H9 (cell line): ENCODE data around the gene PTTG1IP. TPM values are rescaled to one million over a fixed set of nuclear protein-coding genes. Genes with fewer than 3 reads are reported as not detected.

Source experiments
- DNase-seq: peaks from one replicate; pipeline ENCODE4 v3.0.0-alpha.2; 2017
- H2AFZ ChIP-seq: one replicate; pipeline ENCODE4 v1.6.1; 2013; ENCODE audit warnings: mild to moderate bottlenecking, low read length, control low read depth, moderate library complexity
- H2AK5ac ChIP-seq: 2 replicates; pipeline ENCODE4 v1.6.1; 2013; ENCODE audit warnings: low read length, control low read depth, mixed read lengths; ENCODE audit not compliant: insufficient read length
- H2BK120ac ChIP-seq: one replicate; pipeline ENCODE4 v1.6.1; 2013; ENCODE audit warnings: low read depth, mild to moderate bottlenecking, low read length, control low read depth, inconsistent platforms; ENCODE audit not compliant: poor library complexity, severe bottlenecking
- H2BK12ac ChIP-seq: 2 replicates; pipeline ENCODE4 v1.6.1; 2013; ENCODE audit warnings: low read length, control low read depth, mixed read lengths, low read depth; ENCODE audit not compliant: insufficient read length
- H2BK15ac ChIP-seq: 2 replicates; pipeline ENCODE4 v1.6.1; 2013; ENCODE audit warnings: low read depth, low read length, control low read depth
- H2BK20ac ChIP-seq: one replicate; pipeline ENCODE4 v1.6.1; 2013; ENCODE audit warnings: low read depth, mild to moderate bottlenecking, low read length, control low read depth, inconsistent platforms; ENCODE audit not compliant: poor library complexity, severe bottlenecking
- H2BK5ac ChIP-seq: 2 replicates; pipeline ENCODE4 v1.6.1; 2013; ENCODE audit warnings: low read length, control low read depth, mixed read lengths; ENCODE audit not compliant: insufficient read length
- H3K14ac ChIP-seq: 2 replicates; pipeline ENCODE4 v1.6.1; 2013; ENCODE audit warnings: low read length, control low read depth; ENCODE audit not compliant: insufficient read depth
- H3K18ac ChIP-seq: 2 replicates; pipeline ENCODE4 v1.6.1; 2013; ENCODE audit warnings: low read depth, mild to moderate bottlenecking, mixed read lengths, low read length, control low read depth; ENCODE audit not compliant: insufficient read length
- H3K23ac ChIP-seq: 2 replicates; pipeline ENCODE4 v1.6.1; 2013; ENCODE audit warnings: low read length, control low read depth, mixed read lengths, low read depth; ENCODE audit not compliant: insufficient read length
- H3K23me2 ChIP-seq: 2 replicates; pipeline ENCODE4 v1.6.1; 2013; ENCODE audit warnings: low read depth, mild to moderate bottlenecking, mixed read lengths, low read length, control low read depth; ENCODE audit not compliant: insufficient read length, poor library complexity, severe bottlenecking
- H3K27ac ChIP-seq: 2 replicates; pipeline ENCODE4 v1.5.1; 2013; ENCODE audit warnings: low read length, control low read depth, mixed read lengths, low read depth; ENCODE audit not compliant: insufficient read length
- H3K27me3 ChIP-seq: 2 replicates; pipeline ENCODE4 v1.6.1; 2013; ENCODE audit warnings: low read length, control low read depth, inconsistent platforms; ENCODE audit not compliant: insufficient read depth
- H3K4ac ChIP-seq: 2 replicates; pipeline ENCODE4 v1.6.1; 2013; ENCODE audit warnings: low read depth, mild to moderate bottlenecking, control low read depth, inconsistent platforms, low read length, moderate library complexity
- H3K4me1 ChIP-seq: 2 replicates; pipeline ENCODE4 v1.6.1; 2013; ENCODE audit warnings: low read length, control low read depth, inconsistent platforms; ENCODE audit not compliant: insufficient read depth
- H3K4me2 ChIP-seq: 2 replicates; pipeline ENCODE4 v1.6.1; 2013; ENCODE audit warnings: low read length, control low read depth, mixed read lengths; ENCODE audit not compliant: insufficient read length, insufficient read depth
- H3K56ac ChIP-seq: 2 replicates; pipeline ENCODE4 v1.6.1; 2013; ENCODE audit warnings: low read depth, mild to moderate bottlenecking, mixed read lengths, low read length, control low read depth; ENCODE audit not compliant: insufficient read length
- H3K79me1 ChIP-seq: 2 replicates; pipeline ENCODE4 v1.6.1; 2013; ENCODE audit warnings: low read depth, mild to moderate bottlenecking, moderate library complexity, low read length, control low read depth, inconsistent platforms; ENCODE audit not compliant: insufficient read depth, poor library complexity, severe bottlenecking
- H3K79me2 ChIP-seq: 2 replicates; pipeline ENCODE4 v1.6.1; 2013; ENCODE audit warnings: low read length, control low read depth, inconsistent platforms; ENCODE audit not compliant: insufficient read depth
- H3K9ac ChIP-seq: 2 replicates; pipeline ENCODE4 v1.6.1; 2013; ENCODE audit warnings: low read length, control low read depth, mixed read lengths; ENCODE audit not compliant: insufficient read length; ENCODE audit errors: extremely low read depth
- H3K9me3 ChIP-seq: one replicate; pipeline ENCODE4 v1.6.1; 2013; ENCODE audit warnings: low read depth, low read length, inconsistent platforms; ENCODE audit not compliant: control insufficient read depth
- H3T11ph ChIP-seq: one replicate; pipeline ENCODE4 v1.6.1; 2013; ENCODE audit warnings: mild to moderate bottlenecking, low read length, control low read depth, inconsistent platforms
- H4K20me1 ChIP-seq: one replicate; pipeline ENCODE4 v1.6.1; 2013; ENCODE audit not compliant: control insufficient read depth, insufficient read length, insufficient read depth
- H4K5ac ChIP-seq: 2 replicates; pipeline ENCODE4 v1.6.1; 2013; ENCODE audit warnings: low read depth, mild to moderate bottlenecking, mixed read lengths, low read length, control low read depth; ENCODE audit not compliant: insufficient read length
- H4K8ac ChIP-seq: replicated peaks from 2 replicates; pipeline ENCODE4 v1.6.1; 2013; ENCODE audit warnings: low read length, control low read depth, mixed read lengths, low read depth; ENCODE audit not compliant: insufficient read length
- H4K91ac ChIP-seq: 2 replicates; pipeline ENCODE4 v1.6.1; 2013; ENCODE audit warnings: low read depth, mild to moderate bottlenecking, moderate library complexity, mixed read lengths, low read length, control low read depth; ENCODE audit not compliant: insufficient read length
- H3K27ac Mint-ChIP-seq, 3 experiments: 2 replicates in 2 of 3; 3 replicates in 1 of 3; pipeline ENCODE4 v1.8.0; 2020 to 2021; ENCODE audit warnings: mixed read lengths in 3 of 3, mild to moderate bottlenecking in 1 of 3, moderate library complexity in 1 of 3
- H3K27me3 Mint-ChIP-seq: 2 replicates; pipeline ENCODE4 v1.8.0; 2021; ENCODE audit warnings: low read depth, mild to moderate bottlenecking, moderate library complexity, mixed read lengths
- H3K36me3 Mint-ChIP-seq, 3 experiments: 2 replicates in 2 of 3; 3 replicates in 1 of 3; pipeline ENCODE4 v1.8.0; 2020 to 2021; ENCODE audit warnings: low read depth in 3 of 3, mixed read lengths in 3 of 3; ENCODE audit not compliant: insufficient read depth in 1 of 3
- H3K4me1 Mint-ChIP-seq, 2 experiments: 2 replicates each; pipeline ENCODE4 v1.8.0; 2020; ENCODE audit warnings: mixed read lengths in 2 of 2
- H3K4me3 Mint-ChIP-seq, 2 experiments: 2 replicates in 1 of 2; 3 replicates in 1 of 2; pipeline ENCODE4 v1.8.0; 2020 to 2021; ENCODE audit warnings: mild to moderate bottlenecking in 2 of 2, mixed read lengths in 2 of 2, moderate library complexity in 1 of 2
- H3K9me3 Mint-ChIP-seq, 2 experiments: 2 replicates in 1 of 2; 3 replicates in 1 of 2; pipeline ENCODE4 v1.8.0; 2020; ENCODE audit warnings: mild to moderate bottlenecking in 2 of 2, mixed read lengths in 2 of 2, moderate library complexity in 1 of 2
- WGBS: extraction: QIAGEN DNeasy Blood & Tissue Kit; methylation state at CpG from one replicate; pipeline ENCODE4 v1.1.7; 2013; ENCODE audit warnings: missing lambda C conversion rate, low lambda C conversion rate, mixed read lengths; ENCODE audit not compliant: insufficient read length; ENCODE audit errors: extremely low coverage; 5-methylcytosine and 5-hydroxymethylcytosine counted together
- total RNA-seq: library from RNA; stranded (reverse); gene quantifications from 2 replicates; pipeline ENCODE4 v1.2.1, GENCODE V29; 2021
- TF ChIP-seq, protein P1 (sequence below): fragments of 200-600 bp; sonication (generic); conservative IDR thresholded peaks from 3 replicates; pipeline ENCODE4 v1.8.0; 2021; ENCODE audit warnings: antibody characterized with exemption, mild to moderate bottlenecking

PTTG1IP gene
- total RNA-seq, 1 experiment from 2014 or later, result 107 TPM

DNA sequence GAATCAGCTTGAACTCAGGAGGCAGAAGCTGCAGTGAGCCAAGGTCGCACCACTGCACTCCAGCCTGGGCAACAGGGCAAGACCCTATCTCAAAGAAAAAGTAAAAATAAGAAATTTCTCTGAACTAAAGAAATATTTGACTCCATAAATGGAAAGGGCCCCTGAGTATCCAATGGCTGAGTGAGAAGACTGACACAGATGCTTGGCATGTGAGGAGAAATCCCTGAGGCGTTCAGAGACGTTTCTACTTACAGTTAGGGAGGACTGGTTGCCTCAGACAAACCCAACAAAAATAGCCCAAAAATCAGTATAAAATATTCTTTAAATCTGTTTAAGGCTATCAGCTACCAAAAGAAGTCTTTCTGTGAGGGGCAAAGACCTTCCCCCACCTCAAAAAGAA lies 52.6 kb downstream of the PTTG1IP start:
- no CpG with 5 or more reads among the region's 3 CpGs for WGBS
- H3K4me1 Mint-ChIP-seq, result peaks cover 3 to 5% of the 10 kb centered on the region in 2 experiments; a peak in 2 of 4 replicates
- H3K27me3 ChIP-seq, result no peaks in the 10 kb centered on the region; the same call in 1 of the 2 replicates

More for the DNA sequence above, 52.6 kb downstream of the PTTG1IP start:
- TF ChIP-seq, protein P1, sequence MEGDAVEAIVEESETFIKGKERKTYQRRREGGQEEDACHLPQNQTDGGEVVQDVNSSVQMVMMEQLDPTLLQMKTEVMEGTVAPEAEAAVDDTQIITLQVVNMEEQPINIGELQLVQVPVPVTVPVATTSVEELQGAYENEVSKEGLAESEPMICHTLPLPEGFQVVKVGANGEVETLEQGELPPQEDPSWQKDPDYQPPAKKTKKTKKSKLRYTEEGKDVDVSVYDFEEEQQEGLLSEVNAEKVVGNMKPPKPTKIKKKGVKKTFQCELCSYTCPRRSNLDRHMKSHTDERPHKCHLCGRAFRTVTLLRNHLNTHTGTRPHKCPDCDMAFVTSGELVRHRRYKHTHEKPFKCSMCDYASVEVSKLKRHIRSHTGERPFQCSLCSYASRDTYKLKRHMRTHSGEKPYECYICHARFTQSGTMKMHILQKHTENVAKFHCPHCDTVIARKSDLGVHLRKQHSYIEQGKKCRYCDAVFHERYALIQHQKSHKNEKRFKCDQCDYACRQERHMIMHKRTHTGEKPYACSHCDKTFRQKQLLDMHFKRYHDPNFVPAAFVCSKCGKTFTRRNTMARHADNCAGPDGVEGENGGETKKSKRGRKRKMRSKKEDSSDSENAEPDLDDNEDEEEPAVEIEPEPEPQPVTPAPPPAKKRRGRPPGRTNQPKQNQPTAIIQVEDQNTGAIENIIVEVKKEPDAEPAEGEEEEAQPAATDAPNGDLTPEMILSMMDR, result no peak
- Mint-ChIP-seq H3K4me3 (no peak overlapping the region), H3K27me3 (peaks cover 32% of the 10 kb centered on the region), H3K36me3 (peaks cover 15 to 33% (median 19%) of the 10 kb centered on the region in 3 experiments), H3K27ac (no peak overlapping the region), H3K9me3 (peaks cover 46 to 52% of the 10 kb centered on the region in 2 experiments)
- Histone ChIP-seq H4K91ac (no peak overlapping the region), H2AK5ac (no peak overlapping the region), H3K9ac (no peak overlapping the region), H3K79me2 (no peaks in the 10 kb centered on the region; the same call in 1 of the 2 replicates), H2BK20ac (no peak overlapping the region), H2BK5ac (no peak overlapping the region), H2AFZ (no peak overlapping the region), H2BK15ac (no peak overlapping the region), H3K56ac (no peak overlapping the region), H2BK12ac (no peak overlapping the region), H3K4ac (no peak overlapping the region), H3T11ph (no peak overlapping the region), H3K79me1 (no peaks in the 10 kb centered on the region), H4K5ac (no peak overlapping the region), H3K23me2 (peaks cover 8% of the 10 kb centered on the region), H3K9me3 (peaks cover 25% of the 10 kb centered on the region), H4K20me1 (no peaks in the 10 kb centered on the region), H3K23ac (no peak overlapping the region), H3K4me1 (no peaks in the 10 kb centered on the region), H3K27ac (no peak overlapping the region), H3K18ac (no peak overlapping the region), H3K14ac (no peak overlapping the region), H2BK120ac (no peak overlapping the region), H3K4me2 (no peak overlapping the region), H4K8ac (no peak overlapping the region)
- DNase-seq, result no peak
